HG03060 (cell line): ENCODE data around the gene OR2B6.
"Not testable (repeated sequence)": the region's sequence is repeated elsewhere in the genome, so short reads cannot be mapped to it uniquely, and the experiment has no call there.

Experiments
- ATAC-seq: cut with Tn5 transposase; IDR thresholded peaks from one replicate; pipeline ENCODE4 v1.9.1; 2021; ENCODE audit warnings: low read depth, moderate number of reproducible peaks; ENCODE audit not compliant: unreplicated experiment

OR2B6 gene

GRCh38 chr6:27956941-27957340 is at the start of gene OR2B6:
TSS of gene OR2B6 (plus strand) at chr6:27957241. CDS start at chr6:27957241, 0 bp downstream.
- ATAC-seq, result no peak

- no peak for ATAC-seq
Observed at GRCh38 chr6:27908017-27908416, 49.0 kb upstream of the OR2B6 start.

- no peak for ATAC-seq
Observed at GRCh38 chr6:27911956-27912446, 45.0 kb upstream of the OR2B6 start, which contains the start of gene OR2B2. TSS of gene OR2B2 (minus strand) at chr6:27912396. CDS start at chr6:27912319, 77 bp downstream.

GRCh38 chr6:27922949-27923348 is 34.1 kb upstream of the OR2B6 start:
- no peak for ATAC-seq

GRCh38 chr6:27924179-27924578 is 32.9 kb upstream of the OR2B6 start:
- no peak for ATAC-seq

GRCh38 chr6:27928041-27928440 is 29.0 kb upstream of the OR2B6 start:
- ATAC-seq, result not testable (repeated sequence)

GRCh38 chr6:27929930-27930329 is 27.1 kb upstream of the OR2B6 start:
- ATAC-seq, result not testable (repeated sequence)

GRCh38 chr6:27931209-27931608 is 25.8 kb upstream of the OR2B6 start:
- no peak for ATAC-seq

- ATAC-seq, result no peak
Observed at GRCh38 chr6:27940766-27941165, 16.3 kb upstream of the OR2B6 start.

GRCh38 chr6:27943072-27943471 is 14.0 kb upstream of the OR2B6 start:
- ATAC-seq, result not testable (repeated sequence)

GRCh38 chr6:27948237-27948636 is 8.8 kb upstream of the OR2B6 start:
- ATAC-seq, result no peak

GRCh38 chr6:27951040-27951439 is 6.0 kb upstream of the OR2B6 start:
- ATAC-seq, result no peak

- ATAC-seq, result no peak
Observed at GRCh38 chr6:27957516-27957915, 475 bp downstream of the OR2B6 start.

GRCh38 chr6:27962506-27962905 is 5.5 kb downstream of the OR2B6 start:
- no peak for ATAC-seq

- no peak for ATAC-seq
Observed at GRCh38 chr6:27966044-27966443, 9.0 kb downstream of the OR2B6 start.

GRCh38 chr6:27966816-27967426 is 9.9 kb downstream of the OR2B6 start:
- no peak for ATAC-seq

- no peak for ATAC-seq
Observed at GRCh38 chr6:27970444-27970843, 13.4 kb downstream of the OR2B6 start.

GRCh38 chr6:27972750-27973149 is 15.7 kb downstream of the OR2B6 start:
- no peak for ATAC-seq

- ATAC-seq, result no peak
Observed at GRCh38 chr6:27977387-27977786, 20.3 kb downstream of the OR2B6 start.

GRCh38 chr6:27978705-27979104 is 21.7 kb downstream of the OR2B6 start:
- no peak for ATAC-seq

GRCh38 chr6:27980111-27980510 is 23.1 kb downstream of the OR2B6 start:
- ATAC-seq, result no peak

GRCh38 chr6:27986928-27987725 is 30.1 kb downstream of the OR2B6 start:
- ATAC-seq, result no peak
